Activated naive CD8-positive, alpha-beta T cell treated with anti-CD3 and anti-CD28 coated beads for 36 hours (primary cell): ENCODE measurements around the gene EFNB1. TPM values are rescaled to one million over a fixed set of nuclear protein-coding genes. Genes with fewer than 3 reads are reported as not detected.

Experiments used
- DNase-seq: peaks from one replicate; pipeline ENCODE4 v3.0.0; 2021
- H3K27ac Mint-ChIP-seq: one replicate; pipeline ENCODE4 v1.8.0; 2022; ENCODE audit warnings: mild to moderate bottlenecking, moderate library complexity, mixed read lengths
- H3K27me3 Mint-ChIP-seq: one replicate; pipeline ENCODE4 v1.8.0; 2022; ENCODE audit warnings: mild to moderate bottlenecking, mixed read lengths
- H3K36me3 Mint-ChIP-seq: one replicate; pipeline ENCODE4 v1.8.0; 2021; ENCODE audit warnings: mild to moderate bottlenecking, mixed read lengths
- H3K4me1 Mint-ChIP-seq: one replicate; pipeline ENCODE4 v1.8.0; 2021; ENCODE audit warnings: mixed read lengths
- H3K4me3 Mint-ChIP-seq: one replicate; pipeline ENCODE4 v1.8.0; 2022; ENCODE audit warnings: mild to moderate bottlenecking, moderate library complexity, mixed read lengths
- H3K9me3 Mint-ChIP-seq: one replicate; pipeline ENCODE4 v1.8.0; 2022; ENCODE audit warnings: mixed read lengths
- total RNA-seq, 2 experiments: library from RNA; stranded (reverse); gene quantifications; one replicate each; pipeline ENCODE4 v1.2.3, GENCODE V29; 2021

EFNB1 gene
- total RNA-seq, 2 experiments from 2014 or later = 4.3 to 4.5 TPM

DNA sequence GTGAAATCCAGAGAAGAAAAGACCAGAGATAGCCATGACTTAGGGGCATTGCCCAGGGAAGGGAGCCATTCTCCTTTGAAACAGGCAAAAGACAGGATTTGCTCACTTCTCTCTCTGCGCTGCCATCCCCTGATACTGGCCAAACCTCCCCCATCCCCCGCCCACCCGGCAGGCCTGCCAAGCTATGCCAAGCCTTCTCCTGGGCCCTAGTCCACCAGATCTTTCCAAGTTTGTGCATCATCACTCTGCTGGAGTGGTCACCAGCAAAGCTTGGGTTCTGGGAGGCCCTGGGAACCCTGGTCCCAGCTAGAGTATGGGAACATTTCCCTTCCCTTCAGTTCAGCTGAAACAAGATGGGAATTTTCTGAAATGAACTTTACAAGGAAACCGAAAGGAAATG lies 18.4 kb downstream of the EFNB1 start:
- Mint-ChIP-seq H3K4me1 (no peaks in the 10 kb centered on the region), H3K4me3 (no peak overlapping the region), H3K9me3 (no peaks in the 10 kb centered on the region), H3K36me3 (no peaks in the 10 kb centered on the region), H3K27ac (no peak overlapping the region), H3K27me3 (no peaks in the 10 kb centered on the region)
- DNase-seq = no peak

DNA sequence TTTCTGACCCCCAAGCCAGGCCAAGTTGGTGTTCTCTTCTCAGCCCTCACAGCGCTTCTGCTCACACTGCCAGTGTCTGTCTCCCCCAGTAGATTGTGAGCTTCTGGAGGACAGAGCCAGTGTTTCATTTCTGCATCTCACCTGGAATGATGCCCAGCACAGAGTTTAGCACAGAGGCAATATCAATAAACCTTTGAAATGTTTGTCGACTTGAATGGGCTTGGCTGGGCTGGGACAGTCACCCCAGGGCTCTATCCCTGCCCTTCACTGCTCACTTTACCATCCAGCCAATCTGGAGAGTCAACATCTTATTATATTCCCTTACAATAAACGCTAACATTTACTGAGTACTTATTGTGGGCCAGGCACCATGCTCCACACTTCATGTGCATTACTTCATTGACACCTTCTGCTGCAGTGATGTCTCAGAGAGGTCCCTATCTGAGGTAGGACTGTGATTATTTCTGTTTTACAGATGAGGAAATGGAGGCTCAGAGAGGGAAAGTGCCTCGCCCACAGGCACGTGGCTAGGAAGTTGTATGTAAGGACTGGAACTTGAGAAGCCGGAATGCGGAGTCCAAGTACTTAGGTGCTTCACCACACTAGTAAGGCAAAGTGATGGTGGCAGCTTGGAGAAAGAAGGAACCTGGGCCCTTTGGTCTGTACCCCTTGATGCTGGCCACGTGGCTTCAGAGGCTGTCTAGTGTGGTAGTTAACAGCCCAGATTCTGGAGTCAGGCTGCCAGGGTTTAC lies 19.5 kb downstream of the EFNB1 start:
- Mint-ChIP-seq H3K9me3 (no peaks in the 10 kb centered on the region), H3K4me1 (no peaks in the 10 kb centered on the region), H3K27ac (no peak overlapping the region), H3K27me3 (no peaks in the 10 kb centered on the region), H3K4me3 (no peak overlapping the region), H3K36me3 (no peaks in the 10 kb centered on the region)
- no peak for DNase-seq

DNA sequence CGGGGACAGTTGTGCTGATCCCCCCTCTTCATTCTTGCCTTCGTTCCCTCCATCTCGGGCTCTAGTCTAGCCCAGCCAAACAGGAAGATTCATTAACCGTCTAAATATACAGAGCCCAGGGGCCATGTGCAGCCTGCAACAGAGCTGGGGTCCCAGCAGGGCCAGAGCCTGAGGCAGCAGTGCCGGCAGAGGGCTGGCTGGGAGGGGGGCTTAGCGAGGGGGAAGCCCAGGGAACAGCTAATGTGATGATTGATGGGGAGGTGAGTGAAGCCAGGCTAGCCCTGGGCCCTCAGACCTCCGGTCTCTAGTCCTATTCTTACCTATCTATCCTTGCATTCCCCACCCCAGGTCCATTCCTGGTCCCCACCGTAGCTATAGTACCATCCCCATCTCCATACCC lies 22.3 kb downstream of the EFNB1 start:
- Mint-ChIP-seq H3K4me1 (no peaks in the 10 kb centered on the region), H3K27me3 (no peaks in the 10 kb centered on the region), H3K27ac (no peak overlapping the region), H3K9me3 (no peaks in the 10 kb centered on the region), H3K4me3 (no peak overlapping the region), H3K36me3 (no peaks in the 10 kb centered on the region)
- DNase-seq = no peak

DNA sequence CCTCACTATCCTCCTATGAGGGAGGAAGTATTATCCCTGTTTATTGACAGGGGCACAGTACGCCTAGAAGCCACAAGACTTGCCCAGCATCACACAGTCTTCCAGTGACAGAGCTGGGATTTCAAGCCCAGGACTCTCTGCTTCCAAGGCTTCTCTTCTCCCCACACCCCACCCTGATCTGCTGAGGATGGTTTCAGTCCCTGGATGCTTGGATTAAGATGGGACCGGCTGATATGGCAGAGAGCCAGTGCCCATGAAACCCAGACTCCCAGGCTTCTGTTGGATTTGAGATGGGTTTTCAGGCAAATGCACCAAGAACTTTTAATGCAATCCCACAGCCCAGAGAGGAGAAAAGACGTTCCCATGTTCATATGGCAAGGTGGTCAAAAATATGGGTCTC lies 23.2 kb downstream of the EFNB1 start:
- H3K9me3 Mint-ChIP-seq = no peaks in the 10 kb centered on the region
- H3K4me1 Mint-ChIP-seq = no peaks in the 10 kb centered on the region
- no peaks in the 10 kb centered on the region for H3K36me3 Mint-ChIP-seq
- no peak for DNase-seq
- no peak overlapping the region for H3K27ac Mint-ChIP-seq
- H3K27me3 Mint-ChIP-seq = no peaks in the 10 kb centered on the region
- no peak overlapping the region for H3K4me3 Mint-ChIP-seq

DNA sequence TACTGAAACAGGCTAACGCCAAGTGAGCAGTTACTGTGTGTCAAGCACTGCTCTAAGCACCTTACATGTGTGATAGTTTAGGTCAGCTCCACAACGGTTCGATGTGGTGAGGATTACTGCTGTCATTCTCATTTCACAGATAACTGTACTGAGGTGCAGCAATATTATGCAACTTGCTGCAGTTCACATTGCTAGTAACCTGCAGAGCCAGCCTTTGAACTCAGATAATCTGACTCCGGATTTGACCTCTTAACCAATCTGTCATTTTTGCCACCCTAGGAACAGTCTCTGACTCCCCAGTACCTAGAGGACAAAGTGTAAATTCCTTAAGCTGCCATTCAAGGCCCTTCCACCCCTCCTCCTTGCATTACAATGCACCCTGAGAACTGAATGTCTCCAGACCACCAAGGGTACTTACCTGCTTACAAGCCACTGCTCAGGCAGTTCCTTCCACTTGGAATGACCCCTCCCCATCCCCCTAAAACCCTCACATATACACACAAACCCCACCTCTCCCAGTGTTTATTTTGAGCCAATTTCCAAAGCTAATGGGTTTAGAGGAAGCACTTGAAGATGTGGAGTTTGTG lies 24.9 kb downstream of the EFNB1 start:
- Mint-ChIP-seq H3K4me3 (no peak overlapping the region), H3K27me3 (no peaks in the 10 kb centered on the region), H3K36me3 (no peaks in the 10 kb centered on the region), H3K4me1 (no peaks in the 10 kb centered on the region), H3K9me3 (peaks cover 2% of the 10 kb centered on the region), H3K27ac (no peak overlapping the region)
- no peak for DNase-seq

DNA sequence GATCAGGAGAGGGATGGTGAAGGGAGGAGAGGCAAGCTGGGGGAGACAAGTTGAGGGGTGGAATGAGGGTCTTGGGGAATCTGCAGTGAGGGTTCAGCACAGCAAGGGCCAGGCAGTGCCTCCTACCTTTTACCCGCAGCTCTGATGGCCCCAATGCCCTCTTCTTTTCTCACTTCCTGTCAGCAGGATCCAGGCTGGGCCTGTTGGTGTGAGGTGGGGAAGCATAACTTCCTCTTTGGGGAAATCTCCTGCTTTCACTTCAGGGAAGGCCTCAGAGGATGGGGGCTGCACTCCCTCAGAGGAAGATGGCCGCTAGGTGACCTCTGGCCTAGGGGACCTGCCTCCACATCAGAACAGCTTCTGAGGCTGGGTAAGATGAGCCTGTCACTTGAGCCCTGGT lies 36.5 kb downstream of the EFNB1 start:
- no peaks in the 10 kb centered on the region for H3K36me3 Mint-ChIP-seq
- H3K4me1 Mint-ChIP-seq = peaks cover 8% of the 10 kb centered on the region
- no peak overlapping the region for H3K27ac Mint-ChIP-seq
- no peak overlapping the region for H3K4me3 Mint-ChIP-seq
- no peaks in the 10 kb centered on the region for H3K27me3 Mint-ChIP-seq
- H3K9me3 Mint-ChIP-seq = no peaks in the 10 kb centered on the region
- DNase-seq = no peak

DNA sequence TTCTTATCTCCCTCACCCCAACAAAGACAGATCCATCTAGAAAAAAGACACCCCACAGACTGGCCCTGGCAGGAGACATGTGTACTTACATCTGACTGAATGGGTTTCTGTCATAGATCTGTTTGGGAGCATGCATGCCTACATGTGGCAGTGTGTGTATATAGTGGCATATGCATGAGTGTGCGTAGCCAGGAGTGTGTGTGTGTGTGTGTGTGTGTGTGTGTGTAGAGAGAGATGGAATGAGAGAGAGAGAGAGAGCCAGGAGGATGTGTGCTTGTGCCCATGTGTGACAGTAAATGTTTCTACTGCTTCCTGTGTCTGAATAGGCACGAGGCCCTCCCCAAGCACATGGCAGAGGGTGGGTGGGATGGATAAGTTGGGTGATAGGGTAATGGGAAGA lies 37.1 kb downstream of the EFNB1 start:
- Mint-ChIP-seq H3K4me1 (peaks cover 8% of the 10 kb centered on the region), H3K9me3 (no peaks in the 10 kb centered on the region), H3K4me3 (no peak overlapping the region), H3K27me3 (no peaks in the 10 kb centered on the region), H3K27ac (no peak overlapping the region), H3K36me3 (no peaks in the 10 kb centered on the region)
- no peak for DNase-seq

DNA sequence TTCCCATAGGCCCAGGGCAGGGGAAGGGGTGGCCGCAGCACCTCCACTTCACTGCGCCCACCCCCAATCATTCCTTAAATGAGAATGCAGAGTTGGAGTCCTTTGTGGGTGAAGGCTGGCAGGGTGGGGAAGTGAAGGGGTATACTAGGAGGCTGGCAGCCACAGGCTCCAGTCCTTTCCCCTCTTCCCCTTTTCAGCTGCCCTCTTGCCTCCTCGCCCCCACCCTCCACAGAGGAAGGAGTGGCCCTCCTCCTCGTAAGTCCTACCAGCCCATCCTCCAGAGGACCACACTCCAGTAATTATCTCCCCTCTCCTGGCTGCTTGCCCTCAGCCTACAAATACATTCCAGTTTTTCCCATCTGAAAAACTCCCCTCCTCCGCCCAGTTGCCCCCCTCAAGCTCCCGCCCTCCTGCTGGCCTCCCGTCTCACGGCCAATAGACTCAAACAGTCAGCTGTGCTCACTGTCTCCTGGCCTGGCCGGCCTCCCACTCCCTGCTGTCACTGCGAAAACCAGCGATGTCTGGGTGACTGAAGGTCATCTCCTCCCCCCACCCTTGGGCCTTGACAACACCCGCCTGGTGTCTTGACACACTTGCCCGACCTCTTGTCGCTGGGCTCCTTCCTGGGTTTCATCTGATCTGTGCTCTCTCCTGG lies 38.8 kb downstream of the EFNB1 start:
- Mint-ChIP-seq H3K36me3 (no peaks in the 10 kb centered on the region), H3K4me3 (no peak overlapping the region), H3K4me1 (peaks cover 8% of the 10 kb centered on the region), H3K9me3 (no peaks in the 10 kb centered on the region), H3K27me3 (no peaks in the 10 kb centered on the region), H3K27ac (no peak overlapping the region)
- DNase-seq = no peak

DNA sequence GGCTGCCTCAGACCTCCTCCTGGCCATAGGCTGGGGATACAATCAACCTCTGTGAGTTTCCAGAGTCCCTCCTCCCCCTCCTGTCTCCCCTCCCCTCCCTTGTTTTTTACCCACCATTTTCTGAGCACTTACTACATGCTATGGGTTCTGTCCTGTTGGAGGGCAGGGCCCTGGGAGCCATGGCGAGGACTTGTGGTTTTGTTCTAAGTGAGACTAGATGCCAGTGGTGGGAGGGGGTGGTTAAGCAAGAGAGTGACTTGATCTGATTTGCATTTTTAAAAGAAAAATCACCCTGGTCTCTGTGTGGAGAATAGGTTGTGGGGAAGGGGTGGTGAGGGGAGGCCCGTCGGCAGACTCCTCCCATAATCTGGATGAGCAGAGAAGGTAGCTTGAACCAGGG lies 39.5 kb downstream of the EFNB1 start:
- no peaks in the 10 kb centered on the region for H3K36me3 Mint-ChIP-seq
- H3K27me3 Mint-ChIP-seq = no peaks in the 10 kb centered on the region
- no peaks in the 10 kb centered on the region for H3K9me3 Mint-ChIP-seq
- peaks cover 8% of the 10 kb centered on the region for H3K4me1 Mint-ChIP-seq
- H3K4me3 Mint-ChIP-seq = no peak overlapping the region
- no peak for DNase-seq
- H3K27ac Mint-ChIP-seq = no peak overlapping the region

DNA sequence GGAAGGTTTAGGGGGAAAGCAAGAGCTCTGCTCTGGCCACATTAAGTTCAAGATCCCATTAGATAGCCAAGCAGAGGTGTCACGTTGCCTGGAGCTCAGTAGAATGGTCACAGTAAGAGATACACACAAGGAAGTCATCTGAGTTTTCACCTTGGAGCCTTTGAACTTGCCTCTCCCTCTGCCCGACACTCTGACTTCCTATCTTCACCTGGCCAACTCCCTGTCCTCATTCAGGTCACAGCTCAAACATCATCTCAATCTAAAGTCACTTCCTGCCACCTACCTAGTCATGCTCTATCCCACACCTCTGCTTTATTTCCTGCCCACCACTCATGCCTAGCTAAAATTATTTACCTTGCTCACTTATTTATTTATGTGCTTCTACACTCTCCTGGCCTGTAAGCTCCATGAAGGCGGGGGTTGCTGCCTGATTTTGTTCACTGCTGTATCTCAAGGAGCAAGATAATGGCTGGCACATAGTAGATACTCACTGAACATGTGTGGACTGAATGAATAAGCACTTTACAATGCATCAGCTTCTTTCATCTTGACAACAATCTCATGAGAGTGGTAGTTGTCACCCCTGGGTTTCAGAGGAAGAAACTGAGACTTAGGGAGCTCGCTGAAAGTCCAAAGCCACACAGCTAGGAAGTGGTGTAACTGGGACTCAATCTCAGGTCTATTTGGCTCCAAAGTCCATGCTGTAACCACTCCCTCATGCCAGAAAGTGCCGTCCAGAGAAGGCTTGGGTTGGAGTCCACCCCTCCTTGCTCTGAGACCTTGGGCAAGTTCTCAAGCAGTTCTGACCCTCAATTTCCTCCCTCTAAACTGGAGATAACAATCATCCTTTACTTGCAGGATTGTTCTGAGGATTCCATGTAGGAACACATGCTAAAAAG lies 40.3 kb downstream of the EFNB1 start:
- DNase-seq = no peak
- Mint-ChIP-seq H3K36me3 (no peaks in the 10 kb centered on the region), H3K9me3 (no peaks in the 10 kb centered on the region), H3K4me1 (peaks cover 8% of the 10 kb centered on the region), H3K4me3 (no peak overlapping the region), H3K27me3 (no peaks in the 10 kb centered on the region), H3K27ac (no peak overlapping the region)

DNA sequence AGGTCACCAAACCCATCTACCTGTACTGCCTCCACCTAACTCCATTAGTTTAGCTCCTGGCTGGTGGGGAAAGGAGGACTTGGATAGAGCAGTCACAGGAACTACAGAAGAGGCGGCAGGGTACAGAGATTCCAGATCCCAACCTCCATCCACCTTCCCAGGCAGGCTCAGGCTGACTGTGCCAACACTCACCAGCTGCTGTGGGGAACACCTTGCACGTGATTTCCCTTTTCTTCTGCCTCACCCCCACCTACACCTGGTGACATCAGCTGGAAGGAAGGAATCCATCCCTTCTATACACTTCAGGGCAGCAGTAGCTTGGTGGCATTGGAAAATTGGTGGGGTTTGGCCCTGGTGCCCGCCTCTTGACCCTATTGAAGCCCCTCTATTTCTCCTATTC lies 41.5 kb downstream of the EFNB1 start:
- Mint-ChIP-seq H3K27me3 (no peaks in the 10 kb centered on the region), H3K27ac (no peak overlapping the region), H3K9me3 (no peaks in the 10 kb centered on the region), H3K4me1 (peaks cover 8% of the 10 kb centered on the region), H3K36me3 (no peaks in the 10 kb centered on the region), H3K4me3 (no peak overlapping the region)
- no peak for DNase-seq

DNA sequence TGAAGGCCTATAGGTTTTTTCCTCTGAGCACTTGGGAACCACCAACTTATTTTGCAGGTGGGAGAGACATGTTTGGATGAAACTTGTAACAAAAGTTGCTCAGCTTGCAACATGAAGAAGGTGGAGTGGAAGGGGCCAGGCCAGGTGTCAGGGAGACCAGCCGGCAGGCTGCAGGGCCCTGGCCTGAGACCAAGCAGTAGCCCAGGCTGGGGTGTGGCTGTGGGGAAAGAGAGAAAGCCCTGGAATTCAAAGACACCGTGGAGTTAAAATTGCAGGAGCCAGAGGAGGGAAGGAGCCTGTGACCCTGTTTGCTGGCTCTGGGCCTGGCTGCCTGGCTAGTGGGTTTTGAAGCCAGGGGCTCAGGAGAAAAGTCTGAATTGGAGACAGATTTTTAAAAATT lies 43.4 kb downstream of the EFNB1 start:
- Mint-ChIP-seq H3K9me3 (no peaks in the 10 kb centered on the region), H3K27me3 (no peaks in the 10 kb centered on the region), H3K36me3 (no peaks in the 10 kb centered on the region), H3K27ac (no peak overlapping the region), H3K4me3 (no peak overlapping the region), H3K4me1 (peaks cover 8% of the 10 kb centered on the region)
- no peak for DNase-seq

DNA sequence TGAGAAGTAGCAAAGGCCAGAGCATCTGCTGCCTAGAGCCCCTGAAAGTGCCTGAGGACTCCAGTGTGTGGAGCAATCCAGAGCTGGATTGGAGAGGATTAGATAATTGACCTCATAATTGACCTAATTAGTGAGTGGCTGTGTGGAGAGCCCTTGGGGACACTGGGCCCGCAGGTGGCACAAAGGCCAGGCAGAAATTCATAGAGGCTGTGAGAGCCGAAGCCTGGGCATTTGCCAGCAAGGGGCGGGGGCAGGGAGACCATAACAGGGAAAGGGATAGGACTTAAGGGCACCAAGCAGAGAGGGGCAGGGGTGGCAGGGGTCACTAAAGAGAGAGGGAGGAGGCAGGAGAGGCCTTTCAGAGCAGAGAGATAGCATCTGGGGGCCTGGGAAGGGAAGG lies 45.3 kb downstream of the EFNB1 start:
- H3K27ac Mint-ChIP-seq = no peak overlapping the region

DNA sequence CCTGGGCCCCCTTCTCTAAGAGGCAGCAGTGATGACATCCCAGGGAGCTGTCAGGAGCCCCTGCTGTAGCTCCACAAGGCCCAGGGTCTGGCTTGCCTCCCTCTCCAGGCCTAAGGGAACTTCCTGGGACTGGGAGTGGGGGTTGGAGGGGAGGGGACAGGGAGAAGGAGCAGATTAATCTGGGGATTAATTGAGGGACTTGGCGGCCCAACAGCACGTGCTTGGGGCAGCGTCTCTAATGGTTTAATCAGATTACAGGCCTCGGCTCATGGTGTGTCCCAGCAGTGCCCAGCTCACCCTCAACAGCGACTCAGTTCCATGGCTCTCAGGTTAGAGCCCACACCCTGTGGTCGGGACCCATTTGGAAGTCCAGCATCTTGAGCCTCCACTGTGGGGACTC lies 47.9 kb downstream of the EFNB1 start:
- Mint-ChIP-seq H3K9me3 (no peaks in the 10 kb centered on the region), H3K4me1 (no peaks in the 10 kb centered on the region), H3K4me3 (no peak overlapping the region), H3K36me3 (no peaks in the 10 kb centered on the region), H3K27ac (no peak overlapping the region), H3K27me3 (no peaks in the 10 kb centered on the region)
- DNase-seq = no peak

More for the DNA sequence above, 45.3 kb downstream of the EFNB1 start:
- no peak for DNase-seq
- Mint-ChIP-seq H3K4me3 (no peak overlapping the region), H3K27me3 (no peaks in the 10 kb centered on the region), H3K9me3 (no peaks in the 10 kb centered on the region), H3K4me1 (peaks cover 1% of the 10 kb centered on the region), H3K36me3 (no peaks in the 10 kb centered on the region)

DNA sequence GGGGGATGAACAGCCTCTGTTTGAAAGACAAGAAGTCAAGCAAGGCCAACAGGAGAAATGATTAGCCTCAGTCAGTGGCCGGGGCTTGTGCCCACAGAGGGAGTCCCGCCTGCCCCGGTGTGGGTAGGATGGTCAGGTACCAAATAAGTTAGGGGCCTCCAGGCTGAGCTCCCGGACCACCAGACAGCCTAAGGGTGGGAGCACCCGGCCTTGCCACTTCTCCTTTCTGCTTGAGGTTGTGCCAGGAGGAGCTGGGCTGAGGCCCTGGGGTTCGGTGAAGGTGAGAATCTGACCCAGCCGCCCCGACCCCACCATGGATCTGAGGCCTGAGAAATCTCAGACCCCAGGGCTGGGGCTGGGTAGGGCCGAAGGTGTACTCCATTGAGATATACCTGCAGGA lies 48.8 kb downstream of the EFNB1 start:
- H3K27me3 Mint-ChIP-seq = no peaks in the 10 kb centered on the region
- no peaks in the 10 kb centered on the region for H3K36me3 Mint-ChIP-seq
- H3K4me1 Mint-ChIP-seq = no peaks in the 10 kb centered on the region
- H3K9me3 Mint-ChIP-seq = no peaks in the 10 kb centered on the region
- no peak overlapping the region for H3K4me3 Mint-ChIP-seq
- no peak overlapping the region for H3K27ac Mint-ChIP-seq
- no peak for DNase-seq
